Fibroblast of lung (primary cell): ENCODE measurements around the gene GKAP1.

Experiments
- CTCF ChIP-seq, 2 donors: IDR thresholded peaks in 1 of 2; conservative IDR thresholded peaks in 1 of 2; 1 replicate in 1 of 2; 2 replicates in 1 of 2; pipeline ENCODE4 v1.5.1; 2011 to 2012; ENCODE audit warnings: low read length in 2 of 2, control low read depth in 1 of 2, inconsistent platforms in 1 of 2, low read depth in 1 of 2, mild to moderate bottlenecking in 1 of 2
- EZH2 ChIP-seq: IDR thresholded peaks from 2 replicates; pipeline ENCODE4 v1.5.1; 2012; ENCODE audit warnings: low read length, control low read depth, mild to moderate bottlenecking; ENCODE audit errors: missing control alignments

- TF ChIP-seq CTCF (conservative IDR thresholded peaks at IDR 0.05 in 1 of 2, IDR thresholded peaks at IDR 0.05 in 1 of 2; ENCODE audit: low read depth in 1 of 2, low read length in 2 of 2) = no peak
- TF ChIP-seq EZH2 = no peak
Measured at GRCh38 chr9:83772860-83773259, 44.7 kb downstream of the GKAP1 start.
